Dendritic cell treated with granulocyte-macrophage colony-stimulating factor and Interleukin-4, amounts not matched to agents 40 ng/mL and 50 ng/mL, for 4 days (primary cell): ENCODE measurements around the gene ZFHX3.

Source experiments
- H3K27ac Mint-ChIP-seq: one replicate; pipeline ENCODE4 v1.8.0; 2022; ENCODE audit warnings: mild to moderate bottlenecking, mixed read lengths
- H3K27me3 Mint-ChIP-seq: one replicate; pipeline ENCODE4 v1.8.0; 2022; ENCODE audit warnings: mild to moderate bottlenecking, mixed read lengths
- H3K36me3 Mint-ChIP-seq: one replicate; pipeline ENCODE4 v1.8.0; 2022; ENCODE audit warnings: low read depth, mixed read lengths
- H3K4me1 Mint-ChIP-seq: one replicate; pipeline ENCODE4 v1.8.0; 2022; ENCODE audit warnings: low read depth, mixed read lengths
- H3K4me3 Mint-ChIP-seq: one replicate; pipeline ENCODE4 v1.8.0; 2022; ENCODE audit warnings: mild to moderate bottlenecking, moderate library complexity, mixed read lengths
- H3K9me3 Mint-ChIP-seq: one replicate; pipeline ENCODE4 v1.8.0; 2022; ENCODE audit warnings: mixed read lengths
- intact Hi-C: fragments of 100-400 bp; cut with micrococcal nuclease; formaldehyde crosslinking; loops from one replicate; pipeline ENCODE4 v1.15.0; 2022

The ZFHX3 gene, protein sequence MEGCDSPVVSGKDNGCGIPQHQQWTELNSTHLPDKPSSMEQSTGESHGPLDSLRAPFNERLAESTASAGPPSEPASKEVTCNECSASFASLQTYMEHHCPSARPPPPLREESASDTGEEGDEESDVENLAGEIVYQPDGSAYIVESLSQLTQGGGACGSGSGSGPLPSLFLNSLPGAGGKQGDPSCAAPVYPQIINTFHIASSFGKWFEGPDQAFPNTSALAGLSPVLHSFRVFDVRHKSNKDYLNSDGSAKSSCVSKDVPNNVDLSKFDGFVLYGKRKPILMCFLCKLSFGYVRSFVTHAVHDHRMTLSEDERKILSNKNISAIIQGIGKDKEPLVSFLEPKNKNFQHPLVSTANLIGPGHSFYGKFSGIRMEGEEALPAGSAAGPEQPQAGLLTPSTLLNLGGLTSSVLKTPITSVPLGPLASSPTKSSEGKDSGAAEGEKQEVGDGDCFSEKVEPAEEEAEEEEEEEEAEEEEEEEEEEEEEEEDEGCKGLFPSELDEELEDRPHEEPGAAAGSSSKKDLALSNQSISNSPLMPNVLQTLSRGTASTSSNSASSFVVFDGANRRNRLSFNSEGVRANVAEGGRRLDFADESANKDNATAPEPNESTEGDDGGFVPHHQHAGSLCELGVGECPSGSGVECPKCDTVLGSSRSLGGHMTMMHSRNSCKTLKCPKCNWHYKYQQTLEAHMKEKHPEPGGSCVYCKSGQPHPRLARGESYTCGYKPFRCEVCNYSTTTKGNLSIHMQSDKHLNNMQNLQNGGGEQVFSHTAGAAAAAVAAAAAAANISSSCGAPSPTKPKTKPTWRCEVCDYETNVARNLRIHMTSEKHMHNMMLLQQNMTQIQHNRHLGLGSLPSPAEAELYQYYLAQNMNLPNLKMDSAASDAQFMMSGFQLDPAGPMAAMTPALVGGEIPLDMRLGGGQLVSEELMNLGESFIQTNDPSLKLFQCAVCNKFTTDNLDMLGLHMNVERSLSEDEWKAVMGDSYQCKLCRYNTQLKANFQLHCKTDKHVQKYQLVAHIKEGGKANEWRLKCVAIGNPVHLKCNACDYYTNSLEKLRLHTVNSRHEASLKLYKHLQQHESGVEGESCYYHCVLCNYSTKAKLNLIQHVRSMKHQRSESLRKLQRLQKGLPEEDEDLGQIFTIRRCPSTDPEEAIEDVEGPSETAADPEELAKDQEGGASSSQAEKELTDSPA (N-terminal part only)

GRCh38 chr16:73047536-73048291, at the start of gene ZFHX3:
Gene ZFHX3, minus strand, starts transcription at chr16:73048128. Its CDS starts 87,983 bp downstream, at chr16:72960145.
- Mint-ChIP-seq H3K36me3 (peaks cover 2% of the 10 kb centered on the region), H3K27me3 (no peaks in the 10 kb centered on the region), H3K27ac (peak within 1 kb of the TSS; percentile 78), H3K9me3 (no peaks in the 10 kb centered on the region), H3K4me3 (peak within 1 kb of the TSS; percentile 80), H3K4me1 (peaks cover 57% of the 10 kb centered on the region)
- intact Hi-C loops: loop anchor here (5.0 kb wide), 1 partner anchor 215 kb away; no protein-coding TSS in a partner anchor

- Mint-ChIP-seq H3K36me3 (no peaks in the 10 kb centered on the region), H3K27me3 (peaks cover 14% of the 10 kb centered on the region), H3K27ac (no peak overlapping the region), H3K4me3 (no peak overlapping the region), H3K9me3 (no peaks in the 10 kb centered on the region), H3K4me1 (peaks cover 12% of the 10 kb centered on the region)
- intact Hi-C loops: no loop called here
Measured at GRCh38 chr16:73096510-73096909, 48.6 kb upstream of the ZFHX3 start.

DNA sequence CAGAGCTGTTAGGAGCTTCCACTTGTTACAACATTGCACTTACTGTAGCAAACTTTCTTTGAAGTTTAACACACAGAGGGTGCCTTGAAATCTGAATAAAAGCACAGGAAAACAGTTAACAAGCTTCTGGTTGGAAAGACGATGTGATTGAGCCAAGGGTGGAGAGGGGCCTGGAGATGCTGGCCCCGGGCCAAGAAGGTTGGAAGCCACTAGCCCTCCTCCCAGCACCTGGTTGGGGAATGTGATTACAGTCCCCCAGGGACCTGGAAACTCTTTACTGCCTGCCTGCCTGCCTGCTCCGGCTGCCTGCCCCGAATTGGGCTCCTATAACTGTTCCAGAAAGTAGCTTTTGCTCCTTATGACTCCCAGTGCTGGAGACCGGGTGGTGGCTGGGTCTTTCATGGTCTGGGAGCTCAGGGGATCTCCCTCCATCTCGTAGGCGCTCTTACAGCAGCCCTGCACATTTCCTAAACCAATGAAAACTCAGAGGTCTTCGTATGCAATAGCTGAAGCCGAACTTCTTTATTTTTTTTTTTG, 48.0 kb upstream of the ZFHX3 start:
- Mint-ChIP-seq H3K27me3 (peaks cover 17% of the 10 kb centered on the region), H3K4me3 (no peak overlapping the region), H3K4me1 (peaks cover 12% of the 10 kb centered on the region), H3K36me3 (no peaks in the 10 kb centered on the region), H3K27ac (no peak overlapping the region), H3K9me3 (no peaks in the 10 kb centered on the region)
- intact Hi-C loops: no loop called here

GRCh38 chr16:73095142-73095820, 47.4 kb upstream of the ZFHX3 start:
- intact Hi-C loops: no loop called here
- Mint-ChIP-seq H3K27me3 (peaks cover 17% of the 10 kb centered on the region), H3K4me3 (no peak overlapping the region), H3K27ac (no peak overlapping the region), H3K9me3 (no peaks in the 10 kb centered on the region), H3K36me3 (no peaks in the 10 kb centered on the region), H3K4me1 (peaks cover 12% of the 10 kb centered on the region)

DNA sequence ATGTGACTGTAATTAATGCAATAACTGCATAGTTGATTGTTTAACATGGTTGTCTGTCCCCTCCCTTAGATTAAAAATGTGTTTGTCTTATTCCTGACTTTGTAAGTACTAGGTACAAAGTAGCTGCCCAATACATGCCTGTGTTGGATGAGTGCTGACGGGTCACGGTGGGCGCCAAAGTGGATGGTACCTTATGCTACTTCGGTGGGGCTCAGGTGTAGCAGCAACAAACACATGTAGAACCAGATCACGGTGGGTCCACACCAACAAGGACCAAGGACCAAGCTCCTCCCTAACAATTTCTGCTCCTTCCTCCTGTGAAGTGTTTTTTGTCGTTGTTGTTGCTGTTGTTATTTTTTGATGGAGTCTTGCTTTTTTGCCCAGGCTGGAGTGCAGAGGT, 46.4 kb upstream of the ZFHX3 start:
- Mint-ChIP-seq H3K36me3 (no peaks in the 10 kb centered on the region), H3K27ac (no peak overlapping the region), H3K27me3 (peaks cover 17% of the 10 kb centered on the region), H3K9me3 (no peaks in the 10 kb centered on the region), H3K4me3 (no peak overlapping the region), H3K4me1 (peaks cover 12% of the 10 kb centered on the region)
- intact Hi-C loops: no loop called here

GRCh38 chr16:73093146-73094144, 45.5 kb upstream of the ZFHX3 start:
- Mint-ChIP-seq H3K9me3 (no peaks in the 10 kb centered on the region), H3K27ac (peak overlapping the region; percentile 7), H3K36me3 (no peaks in the 10 kb centered on the region), H3K4me3 (no peak overlapping the region), H3K27me3 (peaks cover 16% of the 10 kb centered on the region), H3K4me1 (peaks cover 15% of the 10 kb centered on the region)
- intact Hi-C loops: no loop called here

GRCh38 chr16:73092236-73092781, 44.4 kb upstream of the ZFHX3 start:
- no peak overlapping the region for H3K4me3 Mint-ChIP-seq
- peaks cover 16% of the 10 kb centered on the region for H3K27me3 Mint-ChIP-seq
- H3K27ac Mint-ChIP-seq: peak overlapping the region; percentile 7
- peaks cover 18% of the 10 kb centered on the region for H3K4me1 Mint-ChIP-seq
- H3K36me3 Mint-ChIP-seq: no peaks in the 10 kb centered on the region
- intact Hi-C loops: no loop called here
- H3K9me3 Mint-ChIP-seq: no peaks in the 10 kb centered on the region

- H3K27me3 Mint-ChIP-seq: peaks cover 10% of the 10 kb centered on the region
- H3K36me3 Mint-ChIP-seq: no peaks in the 10 kb centered on the region
- H3K9me3 Mint-ChIP-seq: no peaks in the 10 kb centered on the region
- H3K27ac Mint-ChIP-seq: no peak overlapping the region
- H3K4me1 Mint-ChIP-seq: peaks cover 28% of the 10 kb centered on the region
- no peak overlapping the region for H3K4me3 Mint-ChIP-seq
- intact Hi-C loops: no loop called here
Measured at GRCh38 chr16:73091174-73091573, 43.2 kb upstream of the ZFHX3 start.

DNA sequence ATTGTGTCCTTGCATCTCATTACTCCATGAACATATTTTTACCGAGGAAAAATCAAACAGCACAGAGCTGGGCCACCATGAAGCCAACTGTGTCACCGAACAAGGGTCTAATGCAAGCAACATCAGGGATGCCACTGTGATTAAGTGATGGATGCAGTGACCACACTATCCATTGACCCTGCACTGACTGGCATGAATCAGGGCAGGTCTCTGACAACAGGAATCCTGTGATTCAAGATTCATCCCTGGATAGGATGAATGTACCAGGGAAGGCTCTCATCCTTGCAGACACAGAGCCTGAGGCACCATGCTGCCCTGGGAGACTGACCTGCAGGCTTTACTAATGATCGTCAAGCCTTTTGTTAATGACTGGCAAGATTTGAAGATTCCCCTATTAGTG, 41.5 kb upstream of the ZFHX3 start:
- intact Hi-C loops: no loop called here
- H3K27me3 Mint-ChIP-seq: peaks cover 6% of the 10 kb centered on the region
- peaks cover 36% of the 10 kb centered on the region for H3K4me1 Mint-ChIP-seq
- no peaks in the 10 kb centered on the region for H3K36me3 Mint-ChIP-seq
- no peak overlapping the region for H3K4me3 Mint-ChIP-seq
- H3K27ac Mint-ChIP-seq: no peak overlapping the region
- H3K9me3 Mint-ChIP-seq: no peaks in the 10 kb centered on the region

DNA sequence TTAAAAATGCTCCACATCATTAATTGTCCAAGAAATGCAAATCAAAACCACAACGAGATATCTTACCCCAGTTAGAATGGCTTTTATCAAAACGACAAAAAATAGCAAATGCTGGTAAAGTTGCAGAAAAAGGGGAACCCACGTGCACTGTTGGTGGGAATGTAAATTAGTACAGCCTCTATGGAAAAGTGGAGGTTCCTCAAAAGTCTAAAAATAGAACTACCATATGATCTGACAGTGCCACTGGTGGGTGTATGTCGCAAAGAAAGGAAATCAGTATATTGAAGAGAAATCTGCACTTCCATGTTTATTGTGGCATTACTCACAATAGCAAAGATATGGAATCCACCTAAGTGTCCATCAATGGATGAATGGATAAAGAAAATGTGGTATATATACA, 38.2 kb upstream of the ZFHX3 start:
- peak overlapping the region; percentile 41 for H3K27ac Mint-ChIP-seq
- peaks cover 35% of the 10 kb centered on the region for H3K4me1 Mint-ChIP-seq
- H3K4me3 Mint-ChIP-seq: no peak overlapping the region
- intact Hi-C loops: no loop called here
- no peaks in the 10 kb centered on the region for H3K36me3 Mint-ChIP-seq
- peaks cover 3% of the 10 kb centered on the region for H3K27me3 Mint-ChIP-seq
- H3K9me3 Mint-ChIP-seq: no peaks in the 10 kb centered on the region

DNA sequence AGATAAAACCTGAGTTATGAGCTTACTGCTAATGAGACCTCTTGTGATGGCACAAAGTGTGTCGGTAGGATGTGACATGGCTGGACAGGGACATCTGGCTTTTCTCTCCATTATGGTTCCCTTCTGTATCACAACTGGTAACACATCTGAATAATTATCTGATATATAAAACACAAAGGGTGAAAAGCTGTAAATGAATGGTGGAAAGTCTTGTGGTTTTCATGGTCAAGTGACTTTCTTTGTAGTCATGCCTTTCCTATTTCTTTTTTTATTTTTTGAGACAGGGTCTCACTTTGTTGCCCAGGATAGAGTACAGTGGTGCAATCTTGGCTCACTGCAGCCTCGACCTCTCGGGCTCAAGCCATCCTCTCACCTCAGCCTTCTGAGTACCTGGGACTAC, 35.3 kb upstream of the ZFHX3 start:
- Mint-ChIP-seq H3K9me3 (no peaks in the 10 kb centered on the region), H3K4me3 (no peak overlapping the region), H3K27me3 (peaks cover 3% of the 10 kb centered on the region), H3K36me3 (no peaks in the 10 kb centered on the region), H3K27ac (no peak overlapping the region), H3K4me1 (peaks cover 47% of the 10 kb centered on the region)
- intact Hi-C loops: no loop called here
